Erythroblast (primary cell): ENCODE measurements around the gene SCUBE1.

ENCODE experiments used
- GATA1 ChIP-seq: IDR thresholded peaks from 2 replicates; pipeline ENCODE4 v1.6.1; 2011; ENCODE audit warnings: low read depth, mild to moderate bottlenecking, control low read depth, low read length, moderate library complexity
- POLR2A ChIP-seq: IDR thresholded peaks from 2 replicates; pipeline ENCODE4 v1.6.1; 2011; ENCODE audit warnings: mild to moderate bottlenecking, low read length

GRCh38 chr22:43159484-43160178, 183.5 kb downstream of the SCUBE1 start:
- no peak for TF ChIP-seq POLR2A
- no peak for TF ChIP-seq GATA1
